AG20443 (cell line): ENCODE data around the gene TNNT3.
"Not testable (repeated sequence)": the region's sequence is repeated elsewhere in the genome, so short reads cannot be mapped to it uniquely, and the experiment has no call there.

Experiments used
- DNase-seq: peaks from one replicate; pipeline ENCODE4 v3.0.0; 2012; ENCODE audit warnings: low spot score, mixed read lengths

Gene TNNT3

GRCh38 chr11:1881442-1882264 is 37.9 kb upstream of the TNNT3 start:
- DNase-seq, result peak; percentile 11

- peak; percentile 92 for DNase-seq
Observed at GRCh38 chr11:1882265-1883238, 37.0 kb upstream of the TNNT3 start.

DNA sequence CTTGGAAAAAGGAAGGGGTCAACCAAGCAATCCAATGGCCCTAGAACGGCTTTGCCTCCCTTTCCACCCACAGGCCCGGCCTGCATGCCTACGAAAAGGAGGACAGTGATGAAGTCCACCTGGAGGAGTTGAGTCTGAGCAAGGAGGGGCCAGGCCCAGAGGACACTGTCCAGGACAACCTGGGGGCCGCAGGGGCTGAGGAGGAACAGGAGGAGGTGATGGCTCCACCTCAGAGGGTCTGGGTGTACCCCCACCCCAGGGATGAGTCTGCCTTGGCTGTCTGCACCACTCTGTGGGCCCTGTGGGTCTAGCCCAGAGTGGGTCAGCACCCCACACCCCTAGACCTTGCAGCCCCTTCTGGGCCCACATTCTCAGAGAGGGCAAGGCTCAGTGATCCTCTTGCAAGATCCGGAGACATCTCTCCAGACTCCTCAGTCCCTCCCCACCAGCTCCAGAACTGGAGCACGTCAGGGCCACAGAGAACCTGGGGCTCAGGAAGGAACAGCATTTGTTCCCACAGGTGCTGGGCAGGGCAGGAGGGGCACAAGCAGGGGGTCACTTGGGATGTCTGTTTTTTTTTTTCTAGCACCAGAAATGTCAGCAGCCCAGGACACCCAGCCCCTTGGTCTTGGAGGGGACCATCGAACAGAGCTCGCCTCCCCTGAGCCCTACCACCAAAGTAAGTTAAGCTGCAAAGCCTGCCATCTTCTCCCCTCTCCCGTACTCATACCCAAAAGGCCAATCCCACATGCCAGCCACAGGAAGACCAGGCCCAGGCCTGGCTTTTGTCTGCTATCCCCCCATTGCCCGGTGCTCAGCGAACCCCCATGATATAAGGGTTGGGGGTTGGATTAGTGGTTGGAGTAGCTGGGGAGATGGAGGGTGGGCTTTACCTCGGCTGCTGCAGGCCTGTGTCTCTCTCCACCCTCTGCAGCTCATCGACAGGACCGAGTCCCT is 35.9 kb upstream of the TNNT3 start:
- peak; percentile 6 for DNase-seq

DNA sequence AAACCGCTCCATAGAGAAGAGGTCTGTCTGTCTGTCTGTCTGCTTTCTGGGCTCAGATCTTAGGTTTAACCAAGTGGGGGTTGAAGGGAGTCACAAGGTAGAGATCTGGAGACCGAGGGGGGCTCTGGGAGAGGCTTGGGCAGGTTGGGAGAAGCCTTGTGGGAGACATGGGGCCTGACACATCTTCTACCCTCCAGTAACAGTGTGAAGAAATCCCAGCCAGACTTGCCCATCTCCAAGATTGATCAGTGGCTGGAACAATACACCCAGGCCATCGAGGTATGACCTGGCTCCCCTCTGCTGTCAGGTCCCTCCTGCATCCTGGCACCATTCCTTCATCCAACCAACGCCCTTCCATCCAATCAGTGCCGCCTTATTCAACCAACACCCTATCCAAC is 35.2 kb upstream of the TNNT3 start:
- peak; percentile 8 for DNase-seq

DNA sequence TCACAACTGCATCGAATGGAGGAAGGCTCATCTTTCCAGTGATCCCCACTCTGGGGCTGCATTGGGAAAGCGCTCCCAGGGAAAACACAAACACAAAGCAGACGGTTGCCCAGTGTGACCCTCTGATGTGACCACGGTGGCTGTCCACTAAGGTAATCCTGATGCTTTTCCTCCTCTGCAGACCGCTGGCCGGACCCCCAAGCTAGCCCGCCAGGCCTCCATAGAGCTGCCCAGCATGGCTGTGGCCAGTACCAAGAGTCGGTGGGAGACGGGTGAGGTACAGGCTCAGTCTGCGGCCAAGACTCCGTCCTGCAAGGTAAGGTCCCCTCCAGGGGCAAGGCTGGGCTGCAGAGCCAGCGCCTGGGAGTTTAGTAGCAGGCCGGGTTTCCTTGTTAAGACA is 33.0 kb upstream of the TNNT3 start:
- DNase-seq, result not testable (repeated sequence)

- no peak for DNase-seq
Observed at GRCh38 chr11:1887451-1888346, 31.8 kb upstream of the TNNT3 start.

DNA sequence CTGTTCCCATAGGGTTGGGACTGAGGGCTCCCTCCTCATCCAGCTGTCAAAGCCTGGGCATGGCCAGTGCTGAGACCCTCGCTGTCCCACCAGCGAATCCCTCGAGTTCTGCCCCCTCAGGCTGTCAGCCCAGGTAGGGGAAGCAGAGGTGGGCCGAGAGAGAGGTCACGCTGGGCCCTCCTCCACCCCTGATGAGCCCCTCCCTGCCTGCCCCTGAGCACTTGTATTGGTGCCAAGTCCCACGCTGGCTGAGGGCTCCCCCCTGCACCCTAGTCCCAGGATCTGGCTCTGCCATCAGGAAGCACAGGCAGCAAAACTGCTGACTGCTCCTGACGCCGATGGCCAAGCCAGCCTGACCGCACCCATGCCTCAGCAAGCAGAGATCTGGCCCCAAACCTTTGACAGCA is 31.2 kb upstream of the TNNT3 start:
- DNase-seq, result peak; percentile 6

- peak; percentile 7 for DNase-seq
Observed at GRCh38 chr11:1888811-1889210, 30.7 kb upstream of the TNNT3 start.

- DNase-seq, result peak; percentile 10
Observed at GRCh38 chr11:1889224-1889930, 30.1 kb upstream of the TNNT3 start.

DNA sequence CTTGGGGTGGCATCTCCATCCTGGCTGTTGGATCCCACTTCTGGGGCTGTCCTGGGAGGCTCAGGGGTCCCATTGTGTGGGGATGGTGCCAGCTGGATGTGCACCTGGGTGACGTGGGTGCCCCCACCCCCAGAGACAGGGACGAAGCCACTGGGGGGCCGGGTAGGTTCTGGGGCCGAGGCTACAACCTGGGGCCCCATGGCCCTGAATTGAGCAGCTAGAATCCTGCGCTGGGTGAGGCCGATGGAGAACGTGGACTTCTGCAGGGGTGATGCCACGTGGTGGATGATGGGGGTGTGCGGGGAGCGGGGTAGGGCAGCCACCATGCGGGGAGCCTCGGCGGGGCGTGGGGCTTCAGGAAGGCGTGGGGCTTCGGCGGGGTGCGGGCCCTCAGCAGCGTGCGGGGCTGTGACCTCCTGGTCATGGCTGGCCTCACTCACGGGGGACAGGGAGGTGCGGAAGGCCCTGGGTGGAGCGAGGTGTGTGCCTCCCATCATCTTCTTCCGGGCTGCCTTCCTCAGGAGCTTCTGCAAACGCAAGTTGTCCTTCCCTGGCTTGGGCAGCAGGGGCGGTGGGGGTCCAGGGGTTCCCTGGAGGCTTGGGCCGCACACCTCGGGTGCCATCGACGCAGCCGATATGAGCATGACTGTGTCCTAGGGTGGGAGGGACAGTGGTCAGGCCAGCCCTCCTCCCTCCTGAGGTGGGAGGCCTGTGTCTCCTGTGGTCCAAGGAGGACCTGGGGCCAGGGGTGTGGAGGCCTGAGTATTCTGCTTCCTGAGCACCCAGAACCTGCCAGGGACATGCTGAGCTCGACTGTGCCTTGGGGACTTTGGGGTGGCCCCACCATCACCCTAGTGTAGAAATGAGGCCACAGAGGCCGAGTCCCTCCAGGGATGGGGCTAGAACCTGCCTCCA is 29.3 kb upstream of the TNNT3 start:
- peak; percentile 12 for DNase-seq

- peak; percentile 9 for DNase-seq
Observed at GRCh38 chr11:1890856-1891830, 28.4 kb upstream of the TNNT3 start.

DNA sequence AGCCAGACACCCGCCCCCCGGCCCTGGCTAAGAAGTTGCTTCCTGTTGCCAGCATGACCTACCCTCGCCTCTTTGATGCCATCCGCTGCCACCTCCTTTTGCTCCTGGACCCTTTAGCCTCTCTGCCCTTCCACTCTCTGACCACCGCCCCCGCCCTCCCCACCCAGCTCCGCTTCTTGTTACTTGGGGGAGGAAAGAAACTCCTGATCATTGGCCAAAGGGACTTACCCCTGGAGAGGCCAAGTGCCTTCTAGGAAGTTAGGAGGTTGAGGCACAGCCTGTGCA is 27.7 kb upstream of the TNNT3 start, which contains the start of gene PRR33:
PRR33 (minus strand) TSS at position 65 of the 285 bp plus-strand sequence. CDS start 1,311 bp downstream, outside the sequence.
- DNase-seq, result no peak

GRCh38 chr11:1892116-1892515 is 27.4 kb upstream of the TNNT3 start:
- DNase-seq, result no peak

DNA sequence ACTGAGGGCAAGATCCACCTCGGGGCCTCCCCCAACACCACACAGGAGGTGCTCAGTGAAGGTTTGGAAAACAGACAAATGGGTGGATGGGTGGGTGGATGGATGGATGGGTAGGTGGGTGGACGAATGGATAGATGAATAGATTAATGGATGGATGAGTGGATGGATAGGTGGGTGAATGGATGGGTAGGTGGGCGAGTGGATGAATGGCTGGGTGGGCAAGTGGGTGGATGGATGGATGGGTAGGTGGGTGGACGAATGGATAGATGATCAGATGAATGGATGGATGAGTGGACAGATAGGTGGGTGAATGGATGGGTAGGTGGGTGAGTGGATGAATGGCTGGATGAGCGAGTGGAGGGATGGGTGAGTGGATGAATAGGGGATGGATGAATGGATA is 26.9 kb upstream of the TNNT3 start:
- DNase-seq, result no peak

GRCh38 chr11:1893581-1894359 is 25.7 kb upstream of the TNNT3 start:
- DNase-seq, result no peak

DNA sequence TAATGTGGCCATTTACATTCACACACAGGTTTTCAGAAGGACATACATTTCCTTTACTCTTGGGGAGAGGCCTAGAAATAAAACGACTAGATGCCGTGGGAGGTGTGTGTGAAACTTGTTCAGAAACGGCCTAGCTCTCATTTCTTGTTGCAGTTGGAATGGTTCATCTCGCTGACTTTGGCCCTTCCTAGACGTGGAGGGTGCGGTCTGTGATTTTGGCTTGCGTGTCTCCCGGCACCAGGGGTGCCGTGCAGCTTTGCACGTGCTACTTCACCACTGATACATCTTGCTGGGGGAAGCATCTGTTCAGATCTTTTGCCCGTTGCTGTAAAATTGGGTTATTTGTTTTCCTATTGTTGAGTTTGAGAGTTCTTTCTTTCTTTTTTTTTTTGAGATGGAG is 24.7 kb upstream of the TNNT3 start:
- DNase-seq, result no peak

GRCh38 chr11:1896468-1896867 is 23.0 kb upstream of the TNNT3 start:
- no peak for DNase-seq
